Upper lobe of right lung (tissue), 1 donor: ENCODE data around the gene CD46. TPM values are rescaled to one million over a fixed set of nuclear protein-coding genes. Genes with fewer than 3 reads are reported as not detected.

Experiments used
- ATAC-seq: fragments of 200-7000 bp; cut with Tn5 transposase; one replicate; pipeline ENCODE4 v1.9.1; 2020; ENCODE audit warnings: mild to moderate bottlenecking, moderate library complexity
- DNase-seq: peaks from one replicate; pipeline ENCODE4 v3.0.0-alpha.2; 2020
- H3K27ac ChIP-seq: fragments of 200-600 bp; one replicate; pipeline ENCODE4 v1.8.0; 2022
- H3K27me3 ChIP-seq: fragments of 200-600 bp; one replicate; pipeline ENCODE4 v1.8.0; 2022; ENCODE audit warnings: mild to moderate bottlenecking
- H3K36me3 ChIP-seq: fragments of 200-600 bp; one replicate; pipeline ENCODE4 v1.8.0; 2022
- H3K4me1 ChIP-seq: fragments of 200-600 bp; one replicate; pipeline ENCODE4 v1.8.0; 2022
- H3K4me3 ChIP-seq: fragments of 200-600 bp; one replicate; pipeline ENCODE4 v1.8.0; 2022; ENCODE audit warnings: mild to moderate bottlenecking
- H3K9me3 ChIP-seq: fragments of 200-600 bp; one replicate; pipeline ENCODE4 v1.8.0; 2022
- intact Hi-C: fragments of 100-400 bp; cut with DNase I; formaldehyde crosslinking; loops from one replicate; pipeline ENCODE4 v1.11.0; 2022
- total RNA-seq: library from RNA; stranded (reverse); fragmentation: NEBNext Ultra II Directional; extraction: Animal tissue kit (Norgen Biotek cat#: 25700); gene quantifications from one replicate; pipeline ENCODE4 v1.2.1, GENCODE V29; 2021
- TF ChIP-seq, protein P1 (sequence below): fragments of 200-600 bp; IDR thresholded peaks from one replicate; pipeline ENCODE4 v1.8.0; 2022; ENCODE audit warnings: antibody characterized with exemption
- donor health status: DM: no; HTN: yes; CAD: no; lungs with severe emphysema.

The CD46 gene
- total RNA-seq, 1 donor from 2014 or later, result 335 TPM

DNA sequence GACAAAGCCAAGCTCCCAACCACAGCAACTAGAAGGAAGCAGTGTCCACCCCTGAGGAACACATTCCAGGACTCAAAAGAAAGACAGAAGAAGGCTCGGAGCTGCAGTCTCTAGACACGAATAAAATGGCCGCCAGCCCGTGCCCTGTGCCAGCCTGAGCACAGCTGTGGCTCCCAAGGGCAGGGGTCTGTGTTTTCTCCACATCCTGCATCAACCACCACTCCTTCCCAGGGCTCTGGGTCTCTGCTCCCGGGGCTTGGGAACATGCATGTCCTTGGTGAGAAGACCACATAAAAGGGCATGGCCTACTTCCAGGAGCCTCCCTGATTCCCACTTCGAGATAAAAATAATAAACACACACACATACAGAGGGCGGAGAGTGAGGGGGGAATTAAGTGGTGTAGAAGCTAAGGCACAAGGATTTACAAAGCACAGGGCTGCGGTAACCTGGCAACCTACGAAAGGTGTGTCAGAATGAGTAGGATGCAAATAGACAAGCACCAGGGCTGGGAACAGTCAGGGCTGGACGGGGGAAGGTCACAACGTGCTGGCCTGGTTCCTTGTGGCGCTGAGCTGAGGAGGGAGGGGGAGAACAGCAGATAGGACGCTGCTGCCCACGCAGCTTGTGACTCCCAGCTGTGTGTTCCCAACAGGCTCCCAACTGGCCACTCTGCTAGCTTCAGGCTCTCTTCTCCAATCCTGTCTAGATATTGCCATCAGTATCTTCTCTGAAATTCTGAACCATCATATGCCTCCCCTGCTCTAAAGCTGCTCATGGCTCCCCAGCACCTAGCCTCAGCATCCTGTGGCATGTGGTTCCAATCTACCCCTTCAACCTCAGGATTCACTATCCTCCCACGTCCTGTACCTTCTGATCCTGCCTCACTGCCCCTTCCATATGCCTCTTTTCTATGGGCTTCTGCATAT lies 86.6 kb downstream of the CD46 start:
- H3K36me3 ChIP-seq, result peaks cover 9% of the 10 kb centered on the region
- H3K27me3 ChIP-seq, result no peaks in the 10 kb centered on the region
- no peak for DNase-seq
- intact Hi-C loops, result no loop called here
- H3K4me3 ChIP-seq, result no peak overlapping the region
- TF ChIP-seq, protein P1, sequence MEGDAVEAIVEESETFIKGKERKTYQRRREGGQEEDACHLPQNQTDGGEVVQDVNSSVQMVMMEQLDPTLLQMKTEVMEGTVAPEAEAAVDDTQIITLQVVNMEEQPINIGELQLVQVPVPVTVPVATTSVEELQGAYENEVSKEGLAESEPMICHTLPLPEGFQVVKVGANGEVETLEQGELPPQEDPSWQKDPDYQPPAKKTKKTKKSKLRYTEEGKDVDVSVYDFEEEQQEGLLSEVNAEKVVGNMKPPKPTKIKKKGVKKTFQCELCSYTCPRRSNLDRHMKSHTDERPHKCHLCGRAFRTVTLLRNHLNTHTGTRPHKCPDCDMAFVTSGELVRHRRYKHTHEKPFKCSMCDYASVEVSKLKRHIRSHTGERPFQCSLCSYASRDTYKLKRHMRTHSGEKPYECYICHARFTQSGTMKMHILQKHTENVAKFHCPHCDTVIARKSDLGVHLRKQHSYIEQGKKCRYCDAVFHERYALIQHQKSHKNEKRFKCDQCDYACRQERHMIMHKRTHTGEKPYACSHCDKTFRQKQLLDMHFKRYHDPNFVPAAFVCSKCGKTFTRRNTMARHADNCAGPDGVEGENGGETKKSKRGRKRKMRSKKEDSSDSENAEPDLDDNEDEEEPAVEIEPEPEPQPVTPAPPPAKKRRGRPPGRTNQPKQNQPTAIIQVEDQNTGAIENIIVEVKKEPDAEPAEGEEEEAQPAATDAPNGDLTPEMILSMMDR, result no peak
- peak overlapping the region; percentile 47 for H3K27ac ChIP-seq
- H3K4me1 ChIP-seq, result peaks cover 43% of the 10 kb centered on the region
- no peaks in the 10 kb centered on the region for H3K9me3 ChIP-seq
- ATAC-seq, result peak; percentile 58

DNA sequence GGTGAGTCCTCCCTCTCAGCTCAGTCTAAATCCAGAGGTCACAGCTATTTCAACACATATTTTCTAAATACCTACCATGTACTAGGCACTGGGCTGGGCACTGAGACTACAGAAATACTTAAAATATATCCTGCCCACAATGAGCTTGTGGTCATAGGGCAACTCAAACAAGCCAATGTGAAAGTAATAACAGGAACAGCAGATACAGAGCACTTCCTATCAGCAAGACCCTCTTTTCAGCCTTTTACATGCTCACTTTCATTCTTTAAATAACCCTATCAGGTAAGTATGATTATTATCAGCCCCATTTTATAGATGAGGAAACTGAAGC lies 87.2 kb downstream of the CD46 start:
- Histone ChIP-seq H3K27ac (peak overlapping the region; percentile 47), H3K4me1 (peaks cover 43% of the 10 kb centered on the region), H3K36me3 (peaks cover 9% of the 10 kb centered on the region), H3K27me3 (no peaks in the 10 kb centered on the region), H3K9me3 (no peaks in the 10 kb centered on the region), H3K4me3 (no peak overlapping the region)
- TF ChIP-seq, protein P1, result no peak
- intact Hi-C loops, result no loop called here
- DNase-seq (no peak), ATAC-seq (no peak)

DNA sequence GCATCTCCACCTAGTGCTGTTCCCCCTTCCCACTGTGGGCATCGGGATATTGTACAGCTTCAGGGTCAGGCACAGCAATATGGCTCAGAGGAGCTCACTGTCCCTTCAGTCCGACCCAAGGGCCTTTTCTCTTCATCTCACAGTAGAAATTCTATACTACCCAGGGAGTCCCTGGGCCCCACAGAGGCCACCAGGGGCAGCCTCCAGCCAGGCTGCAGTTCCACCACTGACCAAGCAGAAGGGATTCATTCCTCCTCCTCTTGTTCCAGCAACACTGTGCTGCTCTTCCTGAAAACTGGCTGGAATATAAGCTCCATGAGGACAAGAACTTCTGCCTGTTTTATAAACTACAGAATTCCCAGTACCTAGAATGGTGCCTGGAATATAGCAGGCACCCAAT lies 88.5 kb downstream of the CD46 start:
- Histone ChIP-seq H3K36me3 (peaks cover 9% of the 10 kb centered on the region), H3K9me3 (no peaks in the 10 kb centered on the region), H3K4me1 (peaks cover 56% of the 10 kb centered on the region), H3K27me3 (no peaks in the 10 kb centered on the region), H3K4me3 (no peak overlapping the region), H3K27ac (no peak overlapping the region)
- intact Hi-C loops, result no loop called here
- ATAC-seq (no peak), DNase-seq (no peak)
- TF ChIP-seq, protein P1, result no peak

DNA sequence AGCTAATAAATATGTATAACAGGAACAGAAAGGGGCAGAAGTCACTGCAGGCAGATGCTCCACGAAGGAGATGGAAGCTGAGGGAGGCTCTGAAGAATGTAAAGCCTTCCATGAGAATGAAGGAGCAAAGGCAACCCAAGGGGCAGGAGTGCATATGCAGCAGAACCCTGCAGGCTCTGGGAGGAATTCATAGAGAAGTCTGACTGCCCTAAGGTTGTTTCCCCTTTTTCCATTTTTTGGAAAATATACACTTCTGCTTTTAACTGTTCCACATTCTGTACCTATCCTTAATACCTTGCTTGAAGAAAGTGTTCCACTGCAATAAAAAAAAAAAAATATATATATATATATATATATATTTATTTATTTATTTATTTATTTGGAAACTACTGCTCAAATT lies 89.4 kb downstream of the CD46 start:
- Histone ChIP-seq H3K36me3 (peaks cover 4% of the 10 kb centered on the region), H3K27ac (no peak overlapping the region), H3K4me1 (peaks cover 64% of the 10 kb centered on the region), H3K4me3 (no peak overlapping the region), H3K9me3 (no peaks in the 10 kb centered on the region), H3K27me3 (no peaks in the 10 kb centered on the region)
- intact Hi-C loops, result no loop called here
- DNase-seq (no peak), ATAC-seq (no peak)
- TF ChIP-seq, protein P1, result no peak

DNA sequence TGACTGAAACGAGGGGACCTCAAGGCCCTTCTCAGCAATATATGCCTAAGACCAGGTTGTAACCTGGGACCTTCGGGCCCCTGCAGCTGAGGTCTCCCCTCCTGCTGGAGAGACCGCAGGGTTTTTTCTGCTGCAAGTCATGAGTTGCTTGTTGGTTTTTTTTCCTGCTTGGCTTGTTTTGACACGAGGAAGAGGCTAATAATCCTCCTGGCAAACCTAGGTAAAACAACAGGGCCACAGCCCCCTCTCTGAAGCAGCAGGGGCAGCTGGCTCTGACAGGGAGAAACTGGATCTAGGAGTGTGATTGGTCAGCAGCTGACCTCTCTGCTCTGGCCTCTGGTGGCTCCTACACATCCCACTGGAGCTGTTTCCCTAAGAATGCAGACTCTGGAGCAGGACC lies 90.0 kb downstream of the CD46 start:
- H3K27me3 ChIP-seq, result no peaks in the 10 kb centered on the region
- H3K4me1 ChIP-seq, result peaks cover 60% of the 10 kb centered on the region
- peaks cover 4% of the 10 kb centered on the region for H3K36me3 ChIP-seq
- TF ChIP-seq, protein P1, result no peak
- DNase-seq (no peak), ATAC-seq (no peak)
- no peak overlapping the region for H3K27ac ChIP-seq
- intact Hi-C loops, result no loop called here
- H3K9me3 ChIP-seq, result no peaks in the 10 kb centered on the region
- no peak overlapping the region for H3K4me3 ChIP-seq
